Tibial nerve (tissue), 3 donors: ENCODE measurements around the gene TMEM169.

Experiments
- POLR2A ChIP-seq, 2 donors: fragments of 450-650 bp; IDR thresholded peaks; one replicate each; pipeline ENCODE4 v1.6.1; 2017; ENCODE audit warnings: antibody characterized with exemption in 2 of 2, mild to moderate bottlenecking in 2 of 2, moderate library complexity in 2 of 2
- TF ChIP-seq, protein P1 (sequence below), 5 experiments: fragments of 200-600 bp in 3 of 5; fragments of 450-650 bp in 2 of 5; sonication (generic) in 3 of 5; IDR thresholded peaks; one replicate each; pipeline ENCODE4 v1.5.1; 2016 to 2019; ENCODE audit warnings: antibody characterized with exemption in 5 of 5, mild to moderate bottlenecking in 3 of 5, moderate library complexity in 2 of 5

DNA sequence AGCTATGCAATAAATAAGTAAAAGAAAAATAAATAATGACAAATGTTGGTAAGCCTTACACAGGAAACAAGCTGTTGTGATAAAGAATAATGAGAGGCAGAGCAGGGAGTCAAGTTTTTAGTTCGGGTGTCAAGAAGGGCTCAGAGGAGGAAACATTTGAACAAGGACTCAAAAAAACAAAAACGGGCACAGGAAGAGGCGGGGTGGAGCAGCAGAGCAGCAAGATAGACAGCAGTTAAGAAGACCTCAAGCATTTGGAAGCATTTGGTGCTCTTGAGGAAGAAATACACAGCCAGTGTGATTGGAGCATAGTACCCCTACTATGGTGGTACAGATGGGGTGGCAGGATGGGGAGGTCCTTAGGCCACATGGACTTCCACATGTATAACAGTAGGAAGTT is 2.8 kb downstream of the TMEM169 start:
- TF ChIP-seq, protein P1, sequence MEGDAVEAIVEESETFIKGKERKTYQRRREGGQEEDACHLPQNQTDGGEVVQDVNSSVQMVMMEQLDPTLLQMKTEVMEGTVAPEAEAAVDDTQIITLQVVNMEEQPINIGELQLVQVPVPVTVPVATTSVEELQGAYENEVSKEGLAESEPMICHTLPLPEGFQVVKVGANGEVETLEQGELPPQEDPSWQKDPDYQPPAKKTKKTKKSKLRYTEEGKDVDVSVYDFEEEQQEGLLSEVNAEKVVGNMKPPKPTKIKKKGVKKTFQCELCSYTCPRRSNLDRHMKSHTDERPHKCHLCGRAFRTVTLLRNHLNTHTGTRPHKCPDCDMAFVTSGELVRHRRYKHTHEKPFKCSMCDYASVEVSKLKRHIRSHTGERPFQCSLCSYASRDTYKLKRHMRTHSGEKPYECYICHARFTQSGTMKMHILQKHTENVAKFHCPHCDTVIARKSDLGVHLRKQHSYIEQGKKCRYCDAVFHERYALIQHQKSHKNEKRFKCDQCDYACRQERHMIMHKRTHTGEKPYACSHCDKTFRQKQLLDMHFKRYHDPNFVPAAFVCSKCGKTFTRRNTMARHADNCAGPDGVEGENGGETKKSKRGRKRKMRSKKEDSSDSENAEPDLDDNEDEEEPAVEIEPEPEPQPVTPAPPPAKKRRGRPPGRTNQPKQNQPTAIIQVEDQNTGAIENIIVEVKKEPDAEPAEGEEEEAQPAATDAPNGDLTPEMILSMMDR (IDR thresholded peaks at IDR 0.05): no peak
- no peak for TF ChIP-seq POLR2A (IDR thresholded peaks at IDR 0.05)
